EH (cell line): ENCODE results near the gene SRGAP3.
A peak's percentile ranks its signal among the peaks of the same experiment; 100 is the strongest.

Experiments used
- DNase-seq: peaks from one replicate; pipeline ENCODE4 v3.0.0-alpha.2; 2015; ENCODE audit warnings: low read depth

The SRGAP3 gene

GRCh38 chr3:9013782-9014563 is 235.5 kb downstream of the SRGAP3 start:
- DNase-seq = peak; percentile 27

DNA sequence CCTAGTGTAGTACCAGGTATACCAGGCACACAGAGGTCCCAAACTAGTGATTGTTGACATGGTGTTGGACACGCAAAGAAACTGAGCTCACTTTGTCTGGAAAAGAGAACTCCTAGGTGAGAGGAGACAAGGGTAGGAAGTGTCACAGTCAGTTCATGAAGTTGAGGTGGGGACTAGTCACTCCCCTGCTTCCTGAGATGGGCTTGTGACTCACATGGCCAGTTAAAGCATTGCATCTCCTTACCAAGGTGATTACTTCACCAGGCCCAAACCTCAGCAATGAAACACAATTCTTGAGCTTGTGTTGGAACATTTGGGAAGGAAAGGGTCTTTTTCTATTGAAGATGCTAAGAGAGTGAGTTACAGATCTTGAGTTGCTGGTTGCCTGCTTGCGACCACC is 236.9 kb downstream of the SRGAP3 start:
- no peak for DNase-seq

DNA sequence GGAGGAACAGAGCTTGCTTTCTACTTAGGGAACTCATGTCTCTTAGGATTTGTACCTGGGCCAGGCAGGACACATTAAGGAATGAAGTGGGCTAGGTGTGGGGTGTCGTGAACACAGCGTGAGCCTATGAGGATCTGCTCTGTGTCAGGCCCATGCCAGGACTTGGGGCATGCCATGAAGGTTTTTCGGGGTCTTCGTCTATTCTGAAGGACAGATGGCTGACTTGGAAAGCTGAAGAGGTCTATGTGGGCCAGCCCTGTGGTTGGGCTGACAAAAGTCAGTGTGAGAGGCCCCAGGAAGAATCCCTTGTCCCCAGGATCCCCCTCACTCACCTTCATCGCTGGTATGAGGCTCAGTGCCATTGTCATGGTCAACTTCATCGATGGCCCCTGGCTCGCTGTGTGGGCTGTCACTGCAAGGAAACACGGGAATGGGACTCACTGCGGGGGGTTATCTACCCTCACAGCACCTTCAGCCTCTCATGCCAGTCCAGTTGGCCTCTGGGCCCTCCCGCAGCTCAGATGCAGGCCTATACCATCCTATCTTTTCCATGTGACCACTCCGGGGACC is 239.4 kb downstream of the SRGAP3 start:
- no peak for DNase-seq

- peak; percentile 43 for DNase-seq
These were observed 240.7 kb downstream of the SRGAP3 start for GRCh38 chr3:9008550-9009255.

GRCh38 chr3:9007928-9008327 is 241.5 kb downstream of the SRGAP3 start:
- DNase-seq = no peak

DNA sequence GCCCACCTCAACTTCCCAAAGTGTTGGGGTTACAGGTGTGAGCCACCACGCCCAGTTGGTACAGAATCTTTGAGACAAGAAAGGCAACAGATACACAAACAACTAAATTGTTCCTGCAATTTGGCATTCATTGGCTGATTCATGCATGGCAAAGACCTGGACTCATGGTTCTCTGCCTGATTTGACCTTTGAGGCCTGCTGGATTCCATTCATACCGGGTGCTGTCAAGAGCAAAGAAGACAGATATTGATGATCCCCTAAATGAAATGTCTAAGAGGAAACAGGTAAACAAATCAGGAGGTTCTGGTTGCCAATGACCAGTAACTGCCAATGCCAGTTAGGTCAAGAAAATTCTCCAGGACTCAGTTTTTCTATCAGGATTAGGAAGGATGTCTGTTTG is 242.2 kb downstream of the SRGAP3 start:
- no peak for DNase-seq

GRCh38 chr3:9000041-9000440 is 249.4 kb downstream of the SRGAP3 start:
- no peak for DNase-seq

DNA sequence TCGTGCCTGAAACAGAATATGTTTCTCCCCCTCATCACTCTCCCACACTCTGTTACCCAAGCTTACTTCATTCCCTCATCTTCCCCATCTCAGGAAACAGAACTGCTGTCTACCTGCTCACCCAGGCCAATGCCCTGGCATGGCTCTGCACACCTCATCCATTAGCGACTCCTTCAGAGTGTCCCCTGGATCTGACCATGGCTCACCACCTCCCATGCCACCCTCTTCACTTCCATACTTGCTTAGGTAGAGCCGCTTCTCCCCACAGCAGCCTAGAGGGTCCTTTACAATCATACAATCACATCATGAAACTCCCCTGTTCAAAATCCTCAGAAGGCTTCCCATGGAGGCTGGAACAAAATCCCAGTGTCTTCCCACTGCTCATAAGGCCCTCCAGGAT is 252.3 kb downstream of the SRGAP3 start:
- DNase-seq = no peak

- peak; percentile 63 for DNase-seq
These were observed 252.7 kb downstream of the SRGAP3 start for GRCh38 chr3:8996681-8997121.

DNA sequence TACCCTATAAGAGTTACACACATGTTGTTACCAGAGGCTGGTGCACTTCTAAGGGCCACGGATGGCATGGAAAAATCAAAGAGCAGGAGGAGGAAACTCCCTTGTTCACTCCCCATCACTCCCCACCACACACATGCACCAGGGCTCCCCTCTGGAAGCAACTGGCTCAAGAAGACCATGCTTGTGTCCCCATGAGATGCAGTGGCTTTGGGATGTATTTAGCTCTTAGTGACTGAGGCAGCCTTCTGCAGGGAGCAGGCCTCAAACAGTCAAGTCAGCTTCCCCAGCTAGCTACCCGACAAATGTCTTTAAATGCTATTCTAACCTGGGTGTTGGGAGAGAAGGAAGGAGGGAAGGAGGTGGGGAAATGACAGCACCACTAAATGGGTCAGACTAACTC is 253.2 kb downstream of the SRGAP3 start:
- DNase-seq = no peak

DNA sequence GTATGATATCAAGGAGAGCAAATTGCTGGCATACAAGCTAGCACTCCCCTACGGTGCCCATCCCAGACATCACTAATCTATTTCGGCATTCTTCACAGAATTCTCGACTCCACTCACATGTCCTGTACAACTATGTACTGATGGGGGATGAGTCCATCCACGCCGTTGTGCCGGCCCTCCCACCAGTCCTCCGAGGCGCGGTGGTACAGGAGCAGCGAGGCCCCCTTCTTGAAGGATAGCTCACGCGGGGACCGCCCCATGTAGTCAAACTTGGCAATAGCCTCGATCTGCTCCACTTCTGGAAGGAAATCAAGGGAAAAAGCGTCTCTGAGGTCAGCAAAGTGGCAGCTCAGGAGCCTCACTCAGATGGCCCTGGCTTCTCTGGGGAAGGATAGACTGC is 255.2 kb downstream of the SRGAP3 start:
- DNase-seq = no peak

DNA sequence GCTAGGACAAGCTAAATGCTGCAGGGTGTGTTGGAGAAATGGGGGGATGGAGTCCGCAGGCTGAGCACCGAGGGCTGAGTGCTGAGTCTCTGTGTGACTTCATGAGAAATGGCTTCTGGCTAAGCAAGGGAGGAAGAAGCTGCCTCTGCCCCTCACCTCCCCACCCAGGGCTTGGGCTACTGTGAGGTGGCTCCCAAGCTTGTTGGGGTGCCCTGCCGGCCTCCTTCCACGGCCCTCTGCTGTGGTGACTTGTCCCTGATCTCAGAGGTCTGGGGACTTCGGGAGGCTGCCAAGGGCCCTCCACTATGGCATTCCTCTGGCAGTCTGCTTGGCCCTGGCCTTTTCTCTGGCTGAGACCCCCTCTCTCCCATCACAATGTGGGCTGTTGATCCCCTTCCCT is 256.1 kb downstream of the SRGAP3 start:
- no peak for DNase-seq

GRCh38 chr3:8992854-8993253 is 256.6 kb downstream of the SRGAP3 start:
- DNase-seq = no peak

DNA sequence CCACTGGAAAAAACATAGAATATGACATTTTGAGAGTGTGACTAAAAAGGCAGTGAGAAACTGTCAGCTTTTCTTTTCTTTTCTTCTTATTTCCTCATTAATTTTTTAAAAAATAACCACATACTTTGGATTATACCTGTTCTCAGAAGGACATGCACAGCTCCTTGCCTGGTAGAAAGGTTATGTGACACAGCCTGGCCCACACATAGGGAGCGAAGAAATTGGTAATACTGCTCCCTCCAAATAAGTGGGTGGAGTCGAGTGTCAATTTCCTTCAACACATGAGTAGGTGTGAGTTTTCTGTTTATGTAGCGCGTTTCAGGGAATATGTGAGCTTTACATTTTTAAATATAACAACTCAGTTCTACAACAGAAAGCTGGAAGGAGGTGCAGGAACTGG is 257.2 kb downstream of the SRGAP3 start:
- DNase-seq = no peak

DNA sequence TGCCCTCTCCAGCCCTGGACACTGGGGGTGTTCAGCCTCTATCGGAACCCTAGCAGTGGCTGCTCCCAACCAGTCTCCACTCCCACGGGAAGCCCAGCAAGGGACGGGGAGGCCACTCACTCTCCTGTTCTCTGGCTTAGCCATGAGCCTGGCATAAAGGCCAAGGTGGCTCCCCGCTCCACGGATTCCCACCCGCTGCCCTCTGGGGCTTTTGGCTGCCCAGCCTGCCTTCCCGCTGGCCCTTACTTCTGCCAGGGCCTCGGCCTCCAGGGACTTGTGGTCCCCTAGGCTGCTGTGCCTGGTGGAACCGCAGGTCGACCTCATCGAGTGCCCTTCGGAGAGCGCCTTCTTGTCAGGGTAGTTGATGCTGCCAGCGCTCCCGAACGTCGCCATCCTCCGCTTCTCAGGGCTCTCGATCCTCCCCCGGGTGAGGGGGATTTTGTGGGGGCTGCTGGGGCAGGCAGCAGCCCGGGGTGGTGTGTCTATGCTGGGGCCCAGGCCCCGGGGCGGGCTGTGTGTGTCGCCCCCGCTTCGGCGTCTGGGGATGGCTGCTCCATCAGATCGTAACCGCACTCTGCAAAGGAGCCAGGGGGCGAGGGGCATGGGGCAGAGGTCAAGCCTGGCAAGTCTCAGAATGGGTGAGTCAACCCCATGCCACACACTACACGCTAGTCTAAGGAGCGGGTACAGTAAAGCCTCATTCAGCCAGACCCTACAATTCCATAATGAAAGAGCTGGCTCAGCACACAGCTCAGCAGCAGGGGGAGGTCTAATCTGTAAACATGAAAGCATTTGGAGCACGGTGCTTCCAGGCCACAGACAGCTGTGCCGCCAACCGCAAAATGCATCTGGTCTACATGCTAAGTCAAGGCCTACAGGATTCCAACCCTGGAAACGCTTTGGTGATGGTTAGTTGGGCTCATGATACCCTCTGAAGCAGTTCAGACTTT is 258.9 kb downstream of the SRGAP3 start:
- DNase-seq = peak; percentile 59

GRCh38 chr3:8988791-8989558 is 260.5 kb downstream of the SRGAP3 start:
- no peak for DNase-seq

- no peak for DNase-seq
These were observed 261.1 kb downstream of the SRGAP3 start for GRCh38 chr3:8988384-8988655.

GRCh38 chr3:8987645-8988383 is 261.6 kb downstream of the SRGAP3 start:
- DNase-seq = peak; percentile 55

DNA sequence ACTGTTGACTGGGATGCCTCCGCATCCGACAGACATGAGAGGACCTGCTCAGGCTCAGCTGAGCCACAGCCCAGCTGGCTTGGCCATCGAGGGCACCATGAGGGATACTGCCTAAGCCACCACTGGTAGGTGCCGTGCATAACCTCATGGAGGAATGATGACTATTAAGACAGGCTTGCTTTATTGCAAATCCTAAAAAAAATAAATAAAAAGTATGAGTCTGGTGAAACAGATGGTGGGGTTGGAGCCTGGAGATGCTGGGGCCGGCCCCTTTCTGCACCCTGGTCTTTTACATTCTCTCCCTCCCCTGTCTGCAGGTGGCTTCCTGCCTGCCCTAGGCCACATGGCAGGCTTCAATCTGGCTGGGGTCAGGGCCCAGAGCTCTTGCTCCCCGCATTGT is 262.2 kb downstream of the SRGAP3 start:
- no peak for DNase-seq

DNA sequence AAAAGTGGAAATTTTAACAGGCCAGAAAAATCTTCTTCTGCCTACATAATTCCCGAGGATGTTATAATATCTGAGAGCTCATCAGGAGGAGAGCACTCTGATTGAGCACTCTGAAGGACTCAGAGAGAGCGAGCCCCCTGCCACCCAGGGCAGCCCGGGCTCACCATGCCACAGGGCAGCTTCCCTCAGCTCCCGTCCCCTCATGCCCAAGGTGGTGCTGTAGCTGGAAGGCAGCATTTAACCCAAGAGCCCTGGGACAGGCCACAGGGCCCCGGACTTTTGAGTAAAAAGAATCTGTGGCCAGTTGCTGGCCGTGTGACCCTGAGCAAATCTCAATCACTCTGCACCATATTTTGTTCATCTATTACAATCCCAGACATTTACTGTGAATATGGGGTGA is 262.7 kb downstream of the SRGAP3 start:
- DNase-seq = no peak

DNA sequence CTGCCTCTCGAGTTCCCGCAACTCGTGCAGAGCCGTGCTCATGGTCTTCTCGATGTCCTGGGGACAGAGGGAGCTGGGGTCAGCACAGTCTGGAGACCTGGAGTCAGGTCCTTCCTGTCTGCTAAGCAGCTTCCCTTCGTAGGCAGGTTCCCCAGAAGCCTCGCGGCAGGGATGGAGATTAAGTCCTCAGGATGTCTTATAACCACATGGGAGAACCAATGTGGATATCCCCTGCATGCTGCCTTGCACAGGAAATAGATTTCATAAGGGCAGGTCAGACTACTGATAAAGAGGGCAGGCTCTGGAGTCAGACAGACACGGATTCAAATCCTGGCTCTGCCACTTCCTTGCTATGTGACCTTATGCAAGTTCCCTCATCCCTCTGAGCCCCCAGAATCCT is 263.6 kb downstream of the SRGAP3 start:
- no peak for DNase-seq
